Measurements from ENCODE around the gene JMJD1C. TPM values are rescaled to one million over a fixed set of nuclear protein-coding genes. Genes with fewer than 3 reads are reported as not detected.
"Not testable (repeated sequence)": the region's sequence is repeated elsewhere in the genome, so short reads cannot be mapped to it uniquely, and the experiment has no call there.

Gene JMJD1C
- total RNA-seq, 1 donor: 572 TPM

- not testable (repeated sequence) for H3K4me3 ChIP-seq (ENCODE audit: low read length); H3K27me3 ChIP-seq (ENCODE audit: insufficient read depth, low read length); H3K9me3 ChIP-seq (ENCODE audit: low read depth, low read length)
- H3K4me1 ChIP-seq (ENCODE audit: insufficient read depth, low read length): peaks cover 23% of the 10 kb centered on the region
These were observed 88.5 kb downstream of the JMJD1C start for GRCh38 chr10:63377305-63377661.

- H3K9me3 ChIP-seq (ENCODE audit: low read depth, low read length): no peaks in the 10 kb centered on the region
- no peak overlapping the region for H3K4me3 ChIP-seq (ENCODE audit: low read length)
- H3K27me3 ChIP-seq (ENCODE audit: insufficient read depth, low read length): no peaks in the 10 kb centered on the region
- H3K4me1 ChIP-seq (ENCODE audit: insufficient read depth, low read length): peaks cover 23% of the 10 kb centered on the region
These were observed 89.0 kb downstream of the JMJD1C start for GRCh38 chr10:63376560-63377304.

- no peaks in the 10 kb centered on the region for H3K9me3 ChIP-seq (ENCODE audit: low read depth, low read length)
- H3K27me3 ChIP-seq (ENCODE audit: insufficient read depth, low read length): no peaks in the 10 kb centered on the region
- no peak overlapping the region for H3K4me3 ChIP-seq (ENCODE audit: low read length)
- peaks cover 23% of the 10 kb centered on the region for H3K4me1 ChIP-seq (ENCODE audit: insufficient read depth, low read length)
These were observed 89.9 kb downstream of the JMJD1C start for GRCh38 chr10:63375859-63376258.

GRCh38 chr10:63375458-63375857 lies 90.3 kb downstream of the JMJD1C start:
- Histone ChIP-seq H3K4me1 (ENCODE audit: insufficient read depth, low read length) (peaks cover 23% of the 10 kb centered on the region), H3K4me3 (ENCODE audit: low read length) (no peak overlapping the region), H3K9me3 (ENCODE audit: low read depth, low read length) (no peaks in the 10 kb centered on the region), H3K27me3 (ENCODE audit: insufficient read depth, low read length) (no peaks in the 10 kb centered on the region)

- Histone ChIP-seq H3K4me3 (ENCODE audit: low read length) (no peak overlapping the region), H3K9me3 (ENCODE audit: low read depth, low read length) (no peaks in the 10 kb centered on the region), H3K4me1 (ENCODE audit: insufficient read depth, low read length) (peaks cover 23% of the 10 kb centered on the region), H3K27me3 (ENCODE audit: insufficient read depth, low read length) (no peaks in the 10 kb centered on the region)
These were observed 90.8 kb downstream of the JMJD1C start for GRCh38 chr10:63374991-63375390.

GRCh38 chr10:63373176-63373575 lies 92.6 kb downstream of the JMJD1C start:
- Histone ChIP-seq H3K4me1 (ENCODE audit: insufficient read depth, low read length) (peaks cover 23% of the 10 kb centered on the region), H3K4me3 (ENCODE audit: low read length) (no peak overlapping the region)

GRCh38 chr10:63369711-63370110 lies 96.1 kb downstream of the JMJD1C start:
- no peaks in the 10 kb centered on the region for H3K27me3 ChIP-seq (ENCODE audit: insufficient read depth, low read length)
- no peaks in the 10 kb centered on the region for H3K9me3 ChIP-seq (ENCODE audit: low read depth, low read length)
- H3K4me3 ChIP-seq (ENCODE audit: low read length): no peak overlapping the region
- no peaks in the 10 kb centered on the region for H3K4me1 ChIP-seq (ENCODE audit: insufficient read depth, low read length)

More at GRCh38 chr10:63373176-63373575, 92.6 kb downstream of the JMJD1C start:
- no peaks in the 10 kb centered on the region for H3K9me3 ChIP-seq (ENCODE audit: low read depth, low read length)
- H3K27me3 ChIP-seq (ENCODE audit: insufficient read depth, low read length): no peaks in the 10 kb centered on the region

DNA sequence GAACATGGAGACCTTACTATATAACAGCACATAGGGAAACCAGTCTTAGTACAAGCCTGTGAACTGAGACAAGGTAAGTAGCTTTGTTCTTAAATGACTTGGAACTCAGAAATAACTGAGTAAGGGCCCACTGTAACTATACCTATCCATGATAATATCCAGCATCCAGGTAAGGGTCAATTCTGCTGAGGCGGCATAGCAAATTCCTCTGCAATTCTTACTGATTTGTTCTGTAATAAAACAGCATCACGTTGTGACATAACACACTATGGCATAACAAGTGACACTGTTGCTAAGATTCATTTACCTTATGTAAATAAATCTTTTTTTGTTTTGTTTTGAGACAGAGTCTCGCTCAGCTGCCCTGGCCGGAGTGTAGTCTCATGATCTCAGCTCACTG lies 97.4 kb downstream of the JMJD1C start:
- H3K9me3 ChIP-seq (ENCODE audit: low read depth, low read length): no peaks in the 10 kb centered on the region
- no peaks in the 10 kb centered on the region for H3K27me3 ChIP-seq (ENCODE audit: insufficient read depth, low read length)
- H3K4me3 ChIP-seq (ENCODE audit: low read length): no peak overlapping the region
- no peaks in the 10 kb centered on the region for H3K4me1 ChIP-seq (ENCODE audit: insufficient read depth, low read length)

GRCh38 chr10:63366933-63367332 lies 98.8 kb downstream of the JMJD1C start:
- no peaks in the 10 kb centered on the region for H3K4me1 ChIP-seq (ENCODE audit: insufficient read depth, low read length)
- H3K4me3 ChIP-seq (ENCODE audit: low read length): no peak overlapping the region
- no peaks in the 10 kb centered on the region for H3K27me3 ChIP-seq (ENCODE audit: insufficient read depth, low read length)
- no peaks in the 10 kb centered on the region for H3K9me3 ChIP-seq (ENCODE audit: low read depth, low read length)

- H3K4me1 ChIP-seq (ENCODE audit: insufficient read depth, low read length): no peaks in the 10 kb centered on the region
- no peak overlapping the region for H3K4me3 ChIP-seq (ENCODE audit: low read length)
- no peaks in the 10 kb centered on the region for H3K27me3 ChIP-seq (ENCODE audit: insufficient read depth, low read length)
- H3K9me3 ChIP-seq (ENCODE audit: low read depth, low read length): no peaks in the 10 kb centered on the region
These were observed 99.6 kb downstream of the JMJD1C start for GRCh38 chr10:63365976-63366765.

DNA sequence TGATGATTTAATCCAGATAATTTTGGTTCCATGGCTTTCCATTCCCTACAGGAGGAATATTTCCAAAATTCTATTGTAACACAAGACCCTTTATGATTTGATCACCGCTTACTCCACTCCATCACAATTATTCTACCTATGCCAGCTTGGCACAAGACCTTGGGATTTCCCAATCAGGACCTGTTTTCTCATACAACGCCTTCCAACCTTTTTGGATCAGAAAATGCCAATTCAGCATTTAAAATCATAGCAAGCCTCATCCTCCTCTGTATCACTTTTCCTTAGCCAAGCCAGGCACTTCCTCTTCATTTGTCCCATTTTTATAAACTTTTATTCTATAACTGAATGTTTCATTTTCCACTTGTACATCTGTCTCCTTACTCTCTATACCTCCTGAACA lies 100.9 kb downstream of the JMJD1C start:
- Histone ChIP-seq H3K4me1 (ENCODE audit: insufficient read depth, low read length) (no peaks in the 10 kb centered on the region), H3K9me3 (ENCODE audit: low read depth, low read length) (no peaks in the 10 kb centered on the region), H3K27me3 (ENCODE audit: insufficient read depth, low read length) (no peaks in the 10 kb centered on the region), H3K4me3 (ENCODE audit: low read length) (no peak overlapping the region)

DNA sequence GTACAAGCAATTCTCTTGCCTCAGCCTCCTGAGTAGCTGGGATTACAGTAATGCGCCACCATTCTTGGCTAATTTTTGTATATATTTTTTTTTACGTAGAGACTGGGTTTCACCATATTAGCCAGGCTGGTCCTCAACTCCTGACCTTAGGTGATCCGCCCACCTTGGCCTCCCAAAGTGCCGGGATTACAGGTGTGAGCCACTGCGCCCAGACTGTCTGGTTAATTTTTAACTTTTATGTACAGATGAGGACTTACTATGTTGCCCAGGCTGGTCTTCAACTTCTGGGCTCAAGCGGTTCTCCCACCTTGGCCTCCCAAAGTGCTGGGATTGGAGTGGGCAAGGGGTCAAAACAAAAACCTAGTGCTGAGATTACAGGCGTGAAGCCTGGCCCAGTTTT lies 101.8 kb downstream of the JMJD1C start:
- no peaks in the 10 kb centered on the region for H3K27me3 ChIP-seq (ENCODE audit: insufficient read depth, low read length)
- no peak overlapping the region for H3K4me3 ChIP-seq (ENCODE audit: low read length)
- H3K9me3 ChIP-seq (ENCODE audit: low read depth, low read length): no peaks in the 10 kb centered on the region
- H3K4me1 ChIP-seq (ENCODE audit: insufficient read depth, low read length): no peaks in the 10 kb centered on the region

GRCh38 chr10:63355682-63356081 lies 110.1 kb downstream of the JMJD1C start:
- Histone ChIP-seq H3K27me3 (ENCODE audit: insufficient read depth, low read length) (no peaks in the 10 kb centered on the region), H3K4me1 (ENCODE audit: insufficient read depth, low read length) (no peaks in the 10 kb centered on the region), H3K9me3 (ENCODE audit: low read depth, low read length) (no peaks in the 10 kb centered on the region), H3K4me3 (ENCODE audit: low read length) (no peak overlapping the region)

GRCh38 chr10:63352976-63353375 lies 112.8 kb downstream of the JMJD1C start:
- H3K4me3 ChIP-seq (ENCODE audit: low read length): no peak overlapping the region

GRCh38 chr10:63348245-63348850 lies 117.4 kb downstream of the JMJD1C start:
- Histone ChIP-seq H3K9me3 (ENCODE audit: low read depth, low read length) (no peaks in the 10 kb centered on the region), H3K4me1 (ENCODE audit: insufficient read depth, low read length) (no peaks in the 10 kb centered on the region), H3K27me3 (ENCODE audit: insufficient read depth, low read length) (no peaks in the 10 kb centered on the region), H3K4me3 (ENCODE audit: low read length) (no peak overlapping the region)

More at GRCh38 chr10:63352976-63353375, 112.8 kb downstream of the JMJD1C start:
- no peaks in the 10 kb centered on the region for H3K4me1 ChIP-seq (ENCODE audit: insufficient read depth, low read length)
- no peaks in the 10 kb centered on the region for H3K9me3 ChIP-seq (ENCODE audit: low read depth, low read length)
- H3K27me3 ChIP-seq (ENCODE audit: insufficient read depth, low read length): no peaks in the 10 kb centered on the region
